ENCODE measurements around the gene L1CAM. TPM values are rescaled to one million over a fixed set of nuclear protein-coding genes. Genes with fewer than 3 reads are reported as not detected.

Gene L1CAM
- total and polyA plus RNA-seq, 2 of the 8 experiments (the other 6 are each of a cell fraction or from before 2014, with no cell fraction given) = 11.0 to 43.0 TPM

GRCh38 chrX:153897899-153898298 is 11.9 kb upstream of the L1CAM start:
- Histone ChIP-seq H2BK15ac (ENCODE audit: low read length) (no peak overlapping the region), H3K56ac (replicated peaks; ENCODE audit: insufficient read length, low read depth, low read length) (no peak overlapping the region), H3K9ac (replicated peaks in 1 of 4; ENCODE audit: extremely low read depth in 1 of 4, low read depth in 3 of 4, low read length in 3 of 4) (no peak overlapping the region), H3K23me2 (ENCODE audit: low read depth, low read length) (peaks cover 3% of the 10 kb centered on the region; the same call in 1 of the 2 replicates), H4K5ac (ENCODE audit: insufficient read length, low read depth, low read length) (no peak overlapping the region), H3K23ac (ENCODE audit: insufficient read length) (no peak overlapping the region), H3K4ac (replicated peaks; ENCODE audit: insufficient read length, low read depth, low read length) (no peak overlapping the region), H4K91ac (replicated peaks; ENCODE audit: insufficient read length, low read length) (no peak overlapping the region), H3K27me3 (replicated peaks in 1 of 4; ENCODE audit: control insufficient read depth in 3 of 4, extremely low read depth in 1 of 4, insufficient read depth in 3 of 4, low read length in 3 of 4) (no peaks in the 10 kb centered on the region), H3K36me3 (ENCODE audit: control insufficient read depth in 2 of 4, insufficient read depth in 4 of 4, low read length in 3 of 4) (no peaks in the 10 kb centered on the region), H3K4me3 (ENCODE audit: extremely low read depth in 1 of 4, insufficient read depth in 2 of 4, low read depth in 3 of 4, low read length in 4 of 4) (no peak overlapping the region), H2BK20ac (ENCODE audit: low read length) (no peak overlapping the region), H3K79me2 (ENCODE audit: control insufficient read depth in 1 of 2, insufficient read depth in 2 of 2, low read length in 2 of 2) (no peaks in the 10 kb centered on the region), H2BK120ac (replicated peaks; ENCODE audit: low read depth, low read length) (no peak overlapping the region), H3K14ac (ENCODE audit: insufficient read length) (no peak overlapping the region), H2BK5ac (ENCODE audit: low read depth, low read length) (no peak overlapping the region), H2AFZ (ENCODE audit: low read length) (no peak overlapping the region), H3K18ac (ENCODE audit: extremely low read depth, low read length) (no peak overlapping the region), H3K4me2 (ENCODE audit: insufficient read depth in 1 of 2, low read depth in 2 of 2, low read length in 2 of 2) (no peak overlapping the region), H3K27ac (ENCODE audit: low read depth, low read length) (no peak overlapping the region), H3K9me3 (ENCODE audit: insufficient read depth in 2 of 2, low read depth in 1 of 2, low read length in 1 of 2) (no peaks in the 10 kb centered on the region), H3K4me1 (replicated peaks in 1 of 4; ENCODE audit: control insufficient read depth in 3 of 4, insufficient read depth in 4 of 4, low read length in 3 of 4) (peaks cover 0 to 8% (median 0%) of the 10 kb centered on the region in 4 experiments; a peak in 1 of 7 replicates), H2AK5ac (ENCODE audit: low read depth, low read length) (no peak overlapping the region), H4K20me1 (replicated peaks in 1 of 2; ENCODE audit: control insufficient read depth in 1 of 2, insufficient read depth in 2 of 2, low read length in 2 of 2) (peaks cover 0 to 2% of the 10 kb centered on the region in 2 experiments), H3K79me1 (ENCODE audit: low read depth, low read length) (no peaks in the 10 kb centered on the region), H2BK12ac (ENCODE audit: low read depth, low read length) (no peak overlapping the region), H4K8ac (ENCODE audit: extremely low read depth, insufficient read depth, low read length) (no peak overlapping the region)
- peak; percentile 13 for FAIRE-seq
- CTCF ChIA-PET (ENCODE audit: partially characterized antibody) = no interaction called here
- POLR2A ChIA-PET (ENCODE audit: partially characterized antibody) = interaction anchor here (0.9 kb wide), 1 partner anchor 49 kb away, joined by 3 read pairs; no protein-coding TSS in a partner anchor
- DNase-seq (ENCODE audit: low read depth in 1 of 2, low spot score in 2 of 2) = no peak
- no peak for TF ChIP-seq CTBP2 (IDR thresholded peaks at IDR 0.05; ENCODE audit: borderline replicate concordance, insufficient read depth, insufficient read length, low read length)
- TF ChIP-seq RNF2 (IDR thresholded peaks at IDR 0.05; ENCODE audit: borderline replicate concordance, low read depth, low read length, missing control alignments, poor library complexity, severe bottlenecking) = no peak
- no peak for TF ChIP-seq SP1 (IDR thresholded peaks at IDR 0.05; ENCODE audit: low read depth, low read length)
- TF ChIP-seq BCL11A (IDR thresholded peaks at IDR 0.05; ENCODE audit: low read depth in 2 of 2, low read length in 2 of 2) = no peak
- no peak for TF ChIP-seq NANOG (IDR thresholded peaks at IDR 0.05; ENCODE audit: insufficient read depth, low read depth, low read length, poor library complexity, severe bottlenecking)
- TF ChIP-seq ATF3 (IDR thresholded peaks at IDR 0.05; ENCODE audit: insufficient read depth, low read depth, low read length) = no peak
- no peak for TF ChIP-seq CTCF (IDR thresholded peaks at IDR 0.05; ENCODE audit: control extremely low read depth in 1 of 3, insufficient read depth in 1 of 3, low read depth in 1 of 3, low read length in 3 of 3)
- TF ChIP-seq SIN3A (conservative IDR thresholded peaks at IDR 0.05 in 1 of 2, IDR thresholded peaks at IDR 0.05 in 1 of 2; ENCODE audit: low read depth in 1 of 2, low read length in 2 of 2) = no peak
- no peak for TF ChIP-seq SIX5 (IDR thresholded peaks at IDR 0.05; ENCODE audit: low read depth, low read length)
- no peak for TF ChIP-seq JUND (IDR thresholded peaks at IDR 0.05; ENCODE audit: low read length)
